Kidney (tissue), 14 donors: ENCODE measurements around the gene IFNB1. TPM values are rescaled to one million over a fixed set of nuclear protein-coding genes. Genes with fewer than 3 reads are reported as not detected.
A peak's percentile ranks its signal among the peaks of the same experiment; 100 is the strongest.

Experiments used
- DNase-seq, 5 donors: peaks; one replicate each; pipeline ENCODE4 v3.0.0-alpha.2; 2013 to 2020
- FAIRE-seq: peaks from 2 replicates; lab custom pipeline; 2012; peaks lifted over from hg19 to GRCh38; lab: Jason Lieb, UNC
- H3K27ac ChIP-seq, 2 donors: one replicate each; pipeline ENCODE4 v1.7.0; 2013; ENCODE audit warnings: low read depth in 2 of 2, low read length in 2 of 2, inconsistent platforms in 1 of 2
- H3K27me3 ChIP-seq: one replicate; pipeline ENCODE4 v1.7.1; 2013; ENCODE audit warnings: low read length, inconsistent platforms; ENCODE audit not compliant: control insufficient read depth, insufficient read depth
- H3K36me3 ChIP-seq, 3 donors: one replicate each; pipeline versions ENCODE4 v1.7.0 to v1.7.1; 2013; ENCODE audit warnings: low read length in 3 of 3, control low read depth in 1 of 3, inconsistent platforms in 1 of 3; ENCODE audit not compliant: insufficient read depth in 3 of 3, control insufficient read depth in 2 of 3
- H3K4me1 ChIP-seq, 3 donors: one replicate each; pipeline versions ENCODE4 v1.7.0 to v1.7.1; 2013; ENCODE audit warnings: low read length in 3 of 3, inconsistent platforms in 1 of 3, low read depth in 1 of 3; ENCODE audit not compliant: control insufficient read depth in 2 of 3, insufficient read depth in 2 of 3
- H3K4me3 ChIP-seq, 3 donors: one replicate each; pipeline versions ENCODE4 v1.7.0 to v1.8.1; 2013; ENCODE audit warnings: low read length in 3 of 3, control low read depth in 1 of 3, inconsistent platforms in 1 of 3
- H3K9ac ChIP-seq, 3 donors: one replicate each; pipeline versions ENCODE4 v1.7.0 to v1.7.1; 2013; ENCODE audit warnings: low read length in 3 of 3, control low read depth in 1 of 3, inconsistent platforms in 1 of 3
- H3K9me3 ChIP-seq, 3 donors: one replicate each; pipeline versions ENCODE4 v1.7.0 to v1.7.1; 2013; ENCODE audit warnings: low read length in 3 of 3, control low read depth in 1 of 3, inconsistent platforms in 1 of 3; ENCODE audit not compliant: control insufficient read depth in 2 of 3, insufficient read depth in 1 of 3
- CTCF ChIP-seq: IDR thresholded peaks from 3 replicates; pipeline ENCODE4 v1.5.1; 2012; ENCODE audit warnings: mild to moderate bottlenecking, moderate library complexity, borderline replicate concordance; ENCODE audit not compliant: insufficient read depth; ENCODE audit errors: extremely low read depth
- intact Hi-C: fragments of 100-400 bp; cut with DNase I; formaldehyde crosslinking; loops from one replicate; pipeline ENCODE4 v1.11.1; 2022
- polyA plus RNA-seq: library from polyadenylated mRNA; stranded (reverse); fragments of 350-450 nt; fragmentation: Illumina TruSeq; extraction: RNeasy Lipid Tissue Mini Kit (QIAGEN cat#74804); gene quantifications from one replicate; pipeline ENCODE4 v1.2.3, GENCODE V29; 2014; ENCODE audit warnings: low read depth, low replicate concordance; ENCODE audit not compliant: insufficient read depth
- total RNA-seq: library from RNA; stranded (reverse); fragmentation: NEBNext Ultra II Directional; extraction: Animal tissue kit (Norgen Biotek cat#: 25700); gene quantifications from one replicate; pipeline ENCODE4 v1.2.1, GENCODE V29; 2021
- donor health status: control.
- donor health status: control.
- donor health status: control.
- donor health status: control.
- donor health status: control.
- donor health status: DM: yes; HTN: yes; CAD: no.
- donor health status: Normal renal cell carcinoma (clear cell type).

The IFNB1 gene
- total and polyA plus RNA-seq, 2 donors from 2014 or later, result not detected

DNA sequence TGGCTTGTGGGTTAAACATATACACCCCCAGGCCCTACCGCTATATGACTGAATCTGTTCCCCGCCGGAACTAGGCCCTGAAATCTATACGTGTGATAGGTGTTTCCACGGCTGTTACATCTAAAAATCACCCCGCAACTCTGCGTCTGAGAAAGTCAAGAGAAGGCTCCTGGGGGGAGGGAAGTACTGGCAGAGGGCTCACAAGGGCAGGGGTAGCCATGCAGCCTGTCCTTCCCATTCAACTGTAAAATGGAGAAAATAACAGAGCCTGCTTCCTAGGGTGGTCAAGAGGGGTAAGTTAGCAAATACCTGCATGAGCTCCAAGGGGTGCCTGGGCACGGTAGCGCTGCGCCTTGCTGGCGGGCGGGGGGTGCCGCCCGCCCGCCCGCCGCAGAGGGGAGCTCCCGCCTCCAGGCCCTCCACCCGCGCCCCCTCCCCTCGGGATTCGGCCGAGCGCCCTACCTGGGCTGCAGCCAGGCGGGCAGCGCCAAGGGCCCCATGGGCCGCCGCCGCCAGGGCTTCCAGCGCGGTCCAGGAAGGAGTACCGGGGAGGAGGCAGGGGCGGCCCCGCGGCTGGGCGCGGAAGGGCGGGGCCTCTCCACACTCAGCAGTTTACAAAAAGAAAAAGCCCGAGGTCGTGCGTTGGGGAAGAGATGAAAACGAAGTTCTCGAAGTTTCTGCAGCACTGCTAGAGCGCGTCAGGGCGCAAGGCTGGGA, 46.5 kb downstream of the IFNB1 start, which contains the start of gene HACD4:
Gene HACD4 (minus strand): TSS at position 550 of the 717 bp plus-strand sequence. CDS start 50 bp downstream, at position 500.
- intact Hi-C loops, result no loop called here
- FAIRE-seq (no peak), DNase-seq (peak; percentile 62 to 84 (median 70))

GRCh38 chr9:21030389-21031035, 47.2 kb downstream of the IFNB1 start:
- no peak overlapping the region for H3K27ac ChIP-seq
- DNase-seq (peak in 2 of 5 donors; percentile 28 to 31), FAIRE-seq (no peak)
- H3K27me3 ChIP-seq, result no peaks in the 10 kb centered on the region
- H3K4me1 ChIP-seq, result peaks cover 0 to 2% (median 0%) of the 10 kb centered on the region in 3 donors
- TF ChIP-seq CTCF, result no peak
- H3K4me3 ChIP-seq, result peak overlapping the region; percentile 24 to 55 (median 53)
- intact Hi-C loops, result no loop called here
- no peak overlapping the region for H3K9ac ChIP-seq
- H3K36me3 ChIP-seq, result no peaks in the 10 kb centered on the region
- H3K9me3 ChIP-seq, result no peaks in the 10 kb centered on the region

More for the DNA sequence above, 46.5 kb downstream of the IFNB1 start, which contains the start of gene HACD4:
- Histone ChIP-seq H3K9me3 (no peaks in the 10 kb centered on the region), H3K4me1 (peaks cover 0 to 2% (median 0%) of the 10 kb centered on the region in 3 donors), H3K27ac (peak within 1 kb of the TSS in 1 of 2 donors; percentile 65), H3K4me3 (peak within 1 kb of the TSS; percentile 53 to 65 (median 55)), H3K9ac (peak within 1 kb of the TSS in 1 of 3 donors; percentile 8), H3K27me3 (no peaks in the 10 kb centered on the region), H3K36me3 (no peaks in the 10 kb centered on the region)
- TF ChIP-seq CTCF, result no peak

- Histone ChIP-seq H3K9ac (no peak overlapping the region), H3K4me3 (no peak overlapping the region), H3K27me3 (no peaks in the 10 kb centered on the region), H3K27ac (no peak overlapping the region), H3K4me1 (peaks cover 0 to 2% (median 0%) of the 10 kb centered on the region in 3 donors), H3K36me3 (no peaks in the 10 kb centered on the region), H3K9me3 (no peaks in the 10 kb centered on the region)
- no peak for DNase-seq
- intact Hi-C loops, result no loop called here
- no peak for TF ChIP-seq CTCF
- no peak for FAIRE-seq
Measured at GRCh38 chr9:21029661-21030060, 48.1 kb downstream of the IFNB1 start.
